Measurements from ENCODE around the gene PHF12.

GRCh38 chr17:28899212-28899815, 52.0 kb downstream of the PHF12 start:
- TF ChIP-seq ZFP30 (CRISPR knock-in tag; IDR thresholded peaks at IDR 0.05) (no peak), POU6F1 (CRISPR knock-in tag; IDR thresholded peaks at IDR 0.05; ENCODE audit: borderline replicate concordance, low read depth) (no peak), TSHZ2 (CRISPR knock-in tag; IDR thresholded peaks at IDR 0.05) (no peak), TCF4 (CRISPR knock-in tag; IDR thresholded peaks at IDR 0.05; ENCODE audit: borderline replicate concordance) (no peak), ESRRG (CRISPR knock-in tag; IDR thresholded peaks at IDR 0.05) (no peak), ISL1 (CRISPR knock-in tag; IDR thresholded peaks at IDR 0.05) (no peak), RARB (CRISPR knock-in tag; IDR thresholded peaks at IDR 0.05) (no peak), SNAI2 (CRISPR knock-in tag; IDR thresholded peaks at IDR 0.05) (no peak), ARNTL (CRISPR knock-in tag; IDR thresholded peaks at IDR 0.05; ENCODE audit: borderline replicate concordance, low read depth) (no peak)
